BLaER1 (cell line): ENCODE measurements around the gene CEP135.

ENCODE experiments used
- H3K27ac ChIP-seq: shearing (Covaris generic); formaldehyde crosslinking; 2 replicates; pipeline ENCODE4 v1.8.1; 2022
- H3K27me3 ChIP-seq: shearing (Covaris generic); formaldehyde crosslinking; 2 replicates; pipeline ENCODE4 v1.8.1; 2022
- H3K36me3 ChIP-seq: shearing (Covaris generic); formaldehyde crosslinking; 2 replicates; pipeline ENCODE4 v1.8.1; 2022
- H3K4me1 ChIP-seq: shearing (Covaris generic); formaldehyde crosslinking; 2 replicates; pipeline ENCODE4 v1.8.1; 2022
- H3K4me2 ChIP-seq: shearing (Covaris generic); formaldehyde crosslinking; 2 replicates; pipeline ENCODE4 v1.8.1; 2022
- H3K4me3 ChIP-seq: shearing (Covaris generic); formaldehyde crosslinking; 2 replicates; pipeline ENCODE4 v1.8.1; 2022
- H3K9ac ChIP-seq: shearing (Covaris generic); formaldehyde crosslinking; 2 replicates; pipeline ENCODE4 v1.8.1; 2022
- H3K9me3 ChIP-seq: shearing (Covaris generic); formaldehyde crosslinking; 2 replicates; pipeline ENCODE4 v1.8.1; 2022
- H4K20me1 ChIP-seq: shearing (Covaris generic); formaldehyde crosslinking; 2 replicates; pipeline ENCODE4 v1.8.1; 2022
- Cebpa-rat ChIP-seq: shearing (Covaris generic); IDR thresholded peaks from 2 replicates; pipeline ENCODE4 v1.8.1; 2022

CEP135 gene

GRCh38 chr4:55939421-55939820, 9.3 kb upstream of the CEP135 start:
- Histone ChIP-seq H3K4me3 (no peak overlapping the region), H3K9ac (no peak overlapping the region)
- no peak for TF ChIP-seq Cebpa-rat

GRCh38 chr4:55941881-55942396, 6.8 kb upstream of the CEP135 start:
- H4K20me1 ChIP-seq, result no peaks in the 10 kb centered on the region
- H3K4me1 ChIP-seq, result peaks cover 4% of the 10 kb centered on the region
- H3K36me3 ChIP-seq, result no peaks in the 10 kb centered on the region
- H3K27ac ChIP-seq, result no peak overlapping the region
- no peak overlapping the region for H3K4me3 ChIP-seq
- H3K4me2 ChIP-seq, result no peak overlapping the region
- no peak for TF ChIP-seq Cebpa-rat
- no peaks in the 10 kb centered on the region for H3K27me3 ChIP-seq
- no peak overlapping the region for H3K9ac ChIP-seq
- peaks cover 8% of the 10 kb centered on the region for H3K9me3 ChIP-seq

More at GRCh38 chr4:55939421-55939820, 9.3 kb upstream of the CEP135 start:
- Histone ChIP-seq H4K20me1 (no peaks in the 10 kb centered on the region), H3K9me3 (peaks cover 18% of the 10 kb centered on the region), H3K27me3 (no peaks in the 10 kb centered on the region), H3K4me1 (no peaks in the 10 kb centered on the region), H3K27ac (no peak overlapping the region), H3K4me2 (no peak overlapping the region), H3K36me3 (no peaks in the 10 kb centered on the region)

GRCh38 chr4:55947254-55947882, 1.4 kb upstream of the CEP135 start:
- Histone ChIP-seq H3K4me1 (peaks cover 33% of the 10 kb centered on the region), H3K27me3 (no peaks in the 10 kb centered on the region), H3K36me3 (peaks cover 5% of the 10 kb centered on the region), H4K20me1 (no peaks in the 10 kb centered on the region; the same call in 1 of the 2 replicates), H3K9ac (peak overlapping the region; percentile 88), H3K4me2 (peak overlapping the region; percentile 95), H3K4me3 (peak overlapping the region; percentile 85), H3K9me3 (no peaks in the 10 kb centered on the region), H3K27ac (peak overlapping the region; percentile 90)
- TF ChIP-seq Cebpa-rat, result no peak

- no peak for TF ChIP-seq Cebpa-rat
Measured at GRCh38 chr4:55947912-55948725, 626 bp upstream of the CEP135 start.

GRCh38 chr4:55949482-55949802, 697 bp downstream of the CEP135 start:
- peaks cover 33% of the 10 kb centered on the region for H3K4me1 ChIP-seq
- H3K4me2 ChIP-seq, result peak overlapping the region; percentile 95
- TF ChIP-seq Cebpa-rat, result no peak

More at GRCh38 chr4:55947912-55948725, 626 bp upstream of the CEP135 start:
- H3K9ac ChIP-seq, result peak overlapping the region; percentile 88
- no peaks in the 10 kb centered on the region for H3K9me3 ChIP-seq
- peaks cover 33% of the 10 kb centered on the region for H3K4me1 ChIP-seq
- no peaks in the 10 kb centered on the region; the same call in 1 of the 2 replicates for H4K20me1 ChIP-seq
- H3K27me3 ChIP-seq, result no peaks in the 10 kb centered on the region
- peak overlapping the region; percentile 90 for H3K27ac ChIP-seq
- H3K36me3 ChIP-seq, result peaks cover 12% of the 10 kb centered on the region
- H3K4me2 ChIP-seq, result peak overlapping the region; percentile 95
- H3K4me3 ChIP-seq, result peak overlapping the region; percentile 85

GRCh38 chr4:55951191-55951922, 2.6 kb downstream of the CEP135 start:
- Histone ChIP-seq H3K9ac (no peak overlapping the region), H4K20me1 (no peaks in the 10 kb centered on the region; the same call in 1 of the 2 replicates), H3K4me1 (peaks cover 33% of the 10 kb centered on the region), H3K27me3 (no peaks in the 10 kb centered on the region), H3K27ac (no peak overlapping the region), H3K36me3 (peaks cover 38% of the 10 kb centered on the region), H3K9me3 (no peaks in the 10 kb centered on the region), H3K4me3 (no peak overlapping the region), H3K4me2 (peak overlapping the region; percentile 1; the same call in 1 of the 2 replicates)
- TF ChIP-seq Cebpa-rat, result no peak

More at GRCh38 chr4:55949482-55949802, 697 bp downstream of the CEP135 start:
- Histone ChIP-seq H3K27ac (peak overlapping the region; percentile 90), H3K4me3 (peak overlapping the region; percentile 85), H3K36me3 (peaks cover 21% of the 10 kb centered on the region), H3K27me3 (no peaks in the 10 kb centered on the region), H3K9ac (peak overlapping the region; percentile 88), H3K9me3 (no peaks in the 10 kb centered on the region), H4K20me1 (no peaks in the 10 kb centered on the region; the same call in 1 of the 2 replicates)

- no peaks in the 10 kb centered on the region for H3K27me3 ChIP-seq
- H3K4me3 ChIP-seq, result no peak overlapping the region
- no peak for TF ChIP-seq Cebpa-rat
- peaks cover 2% of the 10 kb centered on the region; the same call in 1 of the 2 replicates for H3K4me1 ChIP-seq
- no peaks in the 10 kb centered on the region for H4K20me1 ChIP-seq
- H3K9me3 ChIP-seq, result no peaks in the 10 kb centered on the region
- no peak overlapping the region for H3K9ac ChIP-seq
- H3K36me3 ChIP-seq, result peaks cover 81% of the 10 kb centered on the region
- no peak overlapping the region for H3K27ac ChIP-seq
- H3K4me2 ChIP-seq, result no peak overlapping the region
Measured at GRCh38 chr4:55955710-55956109, 7.0 kb downstream of the CEP135 start.

- TF ChIP-seq Cebpa-rat, result no peak
- Histone ChIP-seq H4K20me1 (no peaks in the 10 kb centered on the region), H3K27ac (no peak overlapping the region), H3K9ac (no peak overlapping the region), H3K36me3 (peaks cover 93% of the 10 kb centered on the region), H3K4me2 (no peak overlapping the region), H3K4me1 (no peaks in the 10 kb centered on the region), H3K27me3 (no peaks in the 10 kb centered on the region), H3K9me3 (no peaks in the 10 kb centered on the region), H3K4me3 (no peak overlapping the region)
Measured at GRCh38 chr4:55959655-55960054, 10.9 kb downstream of the CEP135 start.

GRCh38 chr4:55964046-55964445, 15.3 kb downstream of the CEP135 start:
- Histone ChIP-seq H3K36me3 (peaks cover 85% of the 10 kb centered on the region), H4K20me1 (no peaks in the 10 kb centered on the region), H3K4me2 (no peak overlapping the region), H3K9ac (no peak overlapping the region), H3K9me3 (no peaks in the 10 kb centered on the region), H3K4me3 (no peak overlapping the region), H3K27me3 (no peaks in the 10 kb centered on the region), H3K4me1 (no peaks in the 10 kb centered on the region), H3K27ac (no peak overlapping the region)
- TF ChIP-seq Cebpa-rat, result no peak
